COLO668 (cell line): Measurements from ENCODE around the gene CRYL1.

Experiments used
- DNase-seq: peaks from one replicate; lab custom pipeline; 2025; ENCODE audit not compliant: unreplicated experiment; lab: John Stamatoyannopoulos, UW

Gene CRYL1

GRCh38 chr13:20534038-20534608 lies 8.5 kb upstream of the CRYL1 start:
- no peak for DNase-seq

- no peak for DNase-seq
Measured at GRCh38 chr13:20528452-20528851, 2.8 kb upstream of the CRYL1 start.

GRCh38 chr13:20526664-20527063 lies 1.0 kb upstream of the CRYL1 start:
- DNase-seq = no peak

GRCh38 chr13:20525144-20525600 lies 485 bp downstream of the CRYL1 start:
- peak; percentile 92 for DNase-seq

GRCh38 chr13:20521364-20522115 lies 4.1 kb downstream of the CRYL1 start:
- DNase-seq = no peak

- DNase-seq = no peak
Measured at GRCh38 chr13:20519875-20520274, 5.8 kb downstream of the CRYL1 start.

- no peak for DNase-seq
Measured at GRCh38 chr13:20518660-20519100, 7.0 kb downstream of the CRYL1 start.

GRCh38 chr13:20514866-20515265 lies 10.8 kb downstream of the CRYL1 start:
- no peak for DNase-seq

GRCh38 chr13:20513466-20513995 lies 12.1 kb downstream of the CRYL1 start:
- no peak for DNase-seq

GRCh38 chr13:20512042-20512683 lies 13.5 kb downstream of the CRYL1 start:
- no peak for DNase-seq

GRCh38 chr13:20506696-20507095 lies 19.0 kb downstream of the CRYL1 start:
- no peak for DNase-seq

- no peak for DNase-seq
Measured at GRCh38 chr13:20505405-20506366, 20.0 kb downstream of the CRYL1 start.

- no peak for DNase-seq
Measured at GRCh38 chr13:20503088-20504083, 22.3 kb downstream of the CRYL1 start.

GRCh38 chr13:20501592-20501991 lies 24.1 kb downstream of the CRYL1 start:
- no peak for DNase-seq

- no peak for DNase-seq
Measured at GRCh38 chr13:20501120-20501519, 24.5 kb downstream of the CRYL1 start.

GRCh38 chr13:20499986-20500385 lies 25.7 kb downstream of the CRYL1 start:
- DNase-seq = no peak

GRCh38 chr13:20498659-20499058 lies 27.0 kb downstream of the CRYL1 start:
- DNase-seq = no peak

GRCh38 chr13:20498129-20498528 lies 27.5 kb downstream of the CRYL1 start:
- DNase-seq = no peak

GRCh38 chr13:20497006-20497775 lies 28.5 kb downstream of the CRYL1 start:
- DNase-seq = no peak
